Measurements from ENCODE around the gene GRIFIN.

Gene GRIFIN

DNA sequence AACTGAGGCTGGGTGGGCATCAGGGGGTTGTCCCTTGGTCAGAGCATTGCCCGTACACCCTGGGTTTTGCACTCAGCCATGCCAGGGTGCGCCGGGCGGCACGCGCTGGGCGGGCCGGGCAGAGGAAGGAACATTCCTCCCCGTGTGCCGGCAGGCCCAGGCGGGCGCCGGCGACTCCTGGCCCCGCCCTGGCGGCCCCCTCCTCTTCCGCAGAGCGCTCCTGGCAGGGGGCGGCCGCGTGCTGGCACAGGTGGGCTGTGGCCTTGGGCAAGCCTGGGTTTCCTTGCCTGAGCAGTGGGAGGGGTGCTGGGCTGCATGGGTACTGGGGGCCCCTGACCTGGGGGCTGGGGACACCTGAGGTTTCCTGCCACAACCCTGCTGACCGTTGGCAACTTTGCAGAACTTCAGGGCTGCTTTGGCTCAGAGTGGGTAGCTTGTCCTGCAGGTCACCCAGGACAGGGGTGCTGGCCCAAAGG lies 47.3 kb upstream of the GRIFIN start:
- Histone ChIP-seq H3K9me3 (ENCODE audit: control insufficient read depth, insufficient read depth, low read length) (no peaks in the 10 kb centered on the region), H3K4me3 (ENCODE audit: low read length) (no peak overlapping the region), H4K20me1 (ENCODE audit: control insufficient read depth, insufficient read depth, low read depth, low read length) (peaks cover 5% of the 10 kb centered on the region; the same call in 1 of the 2 replicates), H3K4me1 (ENCODE audit: control insufficient read depth, low read length) (peaks cover 39% of the 10 kb centered on the region), H3F3A (ENCODE audit: control insufficient read depth, insufficient read depth) (peaks cover 9% of the 10 kb centered on the region), H3K36me3 (ENCODE audit: control insufficient read depth, low read length) (no peaks in the 10 kb centered on the region), H3K79me2 (ENCODE audit: control insufficient read depth, low read length) (no peaks in the 10 kb centered on the region), H3K27me3 (ENCODE audit: control insufficient read depth, low read length) (peaks cover 61% of the 10 kb centered on the region), H3K27ac (ENCODE audit: low read depth, low read length) (no peak overlapping the region), H3K9me2 (replicated peaks; ENCODE audit: control insufficient read depth, low read length) (no peaks in the 10 kb centered on the region), H3K4me2 (ENCODE audit: low read length) (no peak overlapping the region)
- TF ChIP-seq, protein P1, sequence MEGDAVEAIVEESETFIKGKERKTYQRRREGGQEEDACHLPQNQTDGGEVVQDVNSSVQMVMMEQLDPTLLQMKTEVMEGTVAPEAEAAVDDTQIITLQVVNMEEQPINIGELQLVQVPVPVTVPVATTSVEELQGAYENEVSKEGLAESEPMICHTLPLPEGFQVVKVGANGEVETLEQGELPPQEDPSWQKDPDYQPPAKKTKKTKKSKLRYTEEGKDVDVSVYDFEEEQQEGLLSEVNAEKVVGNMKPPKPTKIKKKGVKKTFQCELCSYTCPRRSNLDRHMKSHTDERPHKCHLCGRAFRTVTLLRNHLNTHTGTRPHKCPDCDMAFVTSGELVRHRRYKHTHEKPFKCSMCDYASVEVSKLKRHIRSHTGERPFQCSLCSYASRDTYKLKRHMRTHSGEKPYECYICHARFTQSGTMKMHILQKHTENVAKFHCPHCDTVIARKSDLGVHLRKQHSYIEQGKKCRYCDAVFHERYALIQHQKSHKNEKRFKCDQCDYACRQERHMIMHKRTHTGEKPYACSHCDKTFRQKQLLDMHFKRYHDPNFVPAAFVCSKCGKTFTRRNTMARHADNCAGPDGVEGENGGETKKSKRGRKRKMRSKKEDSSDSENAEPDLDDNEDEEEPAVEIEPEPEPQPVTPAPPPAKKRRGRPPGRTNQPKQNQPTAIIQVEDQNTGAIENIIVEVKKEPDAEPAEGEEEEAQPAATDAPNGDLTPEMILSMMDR (IDR thresholded peaks at IDR 0.05; ENCODE audit: low read depth, low read length, poor library complexity, severe bottlenecking), result no peak
- TF ChIP-seq EZH2phosphoT487 (IDR thresholded peaks at IDR 0.05; ENCODE audit: borderline replicate concordance, low read length), result no peak

DNA sequence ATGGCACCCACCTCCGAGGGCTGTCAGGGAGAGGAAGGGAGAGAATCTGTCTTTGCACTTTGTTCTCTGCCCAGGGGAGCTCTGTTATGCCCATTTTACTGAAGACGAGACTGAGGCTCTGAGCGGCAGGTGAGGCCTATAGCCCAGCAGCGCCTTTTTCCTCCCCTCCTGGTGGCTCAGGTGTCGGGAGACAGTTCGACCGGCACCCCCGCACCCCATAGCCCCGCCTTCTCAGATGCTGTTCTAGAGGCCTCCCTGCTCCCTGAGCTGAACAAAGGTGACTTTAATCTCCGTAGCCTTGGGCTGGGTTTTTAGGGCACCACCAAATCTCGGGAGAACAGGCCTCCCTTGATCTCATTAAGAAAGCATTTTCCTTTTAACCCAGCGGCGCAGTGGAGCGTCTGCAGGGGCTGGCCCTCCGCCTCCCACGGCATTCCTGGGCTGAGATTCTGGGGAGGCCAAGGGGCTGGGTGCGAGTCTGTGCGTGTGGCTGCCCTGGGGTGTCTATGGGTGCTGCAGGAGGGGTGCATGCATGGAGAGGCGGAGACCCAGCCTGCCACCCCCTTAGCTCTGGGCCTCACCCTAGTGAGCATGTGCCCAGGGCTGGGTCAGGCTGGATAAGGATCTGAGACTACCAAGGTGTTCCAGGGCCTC lies 46.7 kb upstream of the GRIFIN start:
- Histone ChIP-seq H3K27me3 (ENCODE audit: control insufficient read depth, low read length) (peaks cover 67% of the 10 kb centered on the region), H3K27ac (ENCODE audit: low read depth, low read length) (no peak overlapping the region), H3K9me3 (ENCODE audit: control insufficient read depth, insufficient read depth, low read length) (no peaks in the 10 kb centered on the region), H3F3A (ENCODE audit: control insufficient read depth, insufficient read depth) (peaks cover 3% of the 10 kb centered on the region; the same call in 1 of the 2 replicates), H4K20me1 (ENCODE audit: control insufficient read depth, insufficient read depth, low read depth, low read length) (peaks cover 5% of the 10 kb centered on the region; the same call in 1 of the 2 replicates), H3K4me2 (ENCODE audit: low read length) (no peak overlapping the region), H3K36me3 (ENCODE audit: control insufficient read depth, low read length) (no peaks in the 10 kb centered on the region), H3K79me2 (ENCODE audit: control insufficient read depth, low read length) (no peaks in the 10 kb centered on the region), H3K4me3 (ENCODE audit: low read length) (no peak overlapping the region), H3K4me1 (ENCODE audit: control insufficient read depth, low read length) (peaks cover 40% of the 10 kb centered on the region), H3K9me2 (replicated peaks; ENCODE audit: control insufficient read depth, low read length) (no peaks in the 10 kb centered on the region)
- TF ChIP-seq, protein P1 (IDR thresholded peaks at IDR 0.05; ENCODE audit: low read depth, low read length, poor library complexity, severe bottlenecking), result no peak
- no peak for TF ChIP-seq EZH2phosphoT487 (IDR thresholded peaks at IDR 0.05; ENCODE audit: borderline replicate concordance, low read length)

DNA sequence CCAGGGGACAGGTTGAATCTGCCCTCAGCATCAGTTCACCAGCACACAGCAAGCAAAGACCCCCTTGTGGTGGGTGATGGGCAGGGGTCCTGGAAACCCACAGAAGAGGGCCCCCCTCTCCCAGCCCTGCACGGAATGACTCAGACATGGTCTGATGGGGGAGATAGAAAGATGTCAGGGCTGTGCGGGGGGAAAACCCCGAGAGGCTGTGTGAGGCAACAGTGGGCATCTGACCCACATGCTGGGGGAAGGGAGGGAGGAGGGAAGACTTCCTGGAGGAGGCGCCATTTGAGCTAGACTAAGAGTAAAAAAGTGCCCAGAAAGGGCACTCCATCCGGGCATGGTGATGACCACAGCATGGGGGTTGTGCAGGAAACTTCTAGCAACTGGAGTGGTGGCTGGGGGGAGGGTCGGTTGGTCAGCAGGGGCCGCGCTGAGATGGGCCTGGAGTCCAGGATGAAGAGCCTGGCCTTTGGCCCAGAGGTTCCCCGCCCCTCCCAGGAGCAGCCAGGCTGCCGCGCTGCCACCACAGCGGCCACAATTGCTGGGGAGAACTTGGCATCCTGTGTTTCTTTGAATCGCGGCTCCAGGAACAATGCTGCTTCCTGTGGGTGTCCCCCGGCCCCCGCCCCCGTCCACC lies 45.9 kb upstream of the GRIFIN start:
- Histone ChIP-seq H3K9me2 (replicated peaks; ENCODE audit: control insufficient read depth, low read length) (no peaks in the 10 kb centered on the region), H3K27ac (ENCODE audit: low read depth, low read length) (no peak overlapping the region), H3K79me2 (ENCODE audit: control insufficient read depth, low read length) (no peaks in the 10 kb centered on the region), H3K36me3 (ENCODE audit: control insufficient read depth, low read length) (no peaks in the 10 kb centered on the region), H3K4me2 (ENCODE audit: low read length) (no peak overlapping the region), H3K4me3 (ENCODE audit: low read length) (no peak overlapping the region), H3K4me1 (ENCODE audit: control insufficient read depth, low read length) (peaks cover 41% of the 10 kb centered on the region), H3K27me3 (ENCODE audit: control insufficient read depth, low read length) (peaks cover 75% of the 10 kb centered on the region), H4K20me1 (ENCODE audit: control insufficient read depth, insufficient read depth, low read depth, low read length) (peaks cover 5% of the 10 kb centered on the region; the same call in 1 of the 2 replicates), H3F3A (ENCODE audit: control insufficient read depth, insufficient read depth) (no peaks in the 10 kb centered on the region; the same call in 1 of the 2 replicates), H3K9me3 (ENCODE audit: control insufficient read depth, insufficient read depth, low read length) (no peaks in the 10 kb centered on the region)
- 0 out of 2 replicates have a peak, but pooled peaks have one; percentile 45 for TF ChIP-seq EZH2phosphoT487 (IDR thresholded peaks at IDR 0.05; ENCODE audit: borderline replicate concordance, low read length)
- TF ChIP-seq, protein P1 (IDR thresholded peaks at IDR 0.05; ENCODE audit: low read depth, low read length, poor library complexity, severe bottlenecking), result peak; percentile 32
